Kidney epithelial cell (primary cell): ENCODE measurements around the gene LRFN4. TPM values are rescaled to one million over a fixed set of nuclear protein-coding genes. Genes with fewer than 3 reads are reported as not detected.
A peak's percentile ranks its signal among the peaks of the same experiment; 100 is the strongest.

Experiments
- DNase-seq: peaks from one replicate; pipeline ENCODE4 v3.0.0-alpha.2; 2010; ENCODE audit warnings: low read depth
- H3K27me3 ChIP-seq: 2 replicates; pipeline ENCODE4 v1.6.0; 2011; ENCODE audit warnings: low read length; ENCODE audit not compliant: control insufficient read depth, insufficient read depth
- H3K36me3 ChIP-seq: 2 replicates; pipeline ENCODE4 v1.5.1; 2011; ENCODE audit warnings: low read length; ENCODE audit not compliant: control insufficient read depth, insufficient read depth
- H3K4me3 ChIP-seq: 2 replicates; pipeline ENCODE4 v1.5.1; 2011; ENCODE audit warnings: low read depth, mild to moderate bottlenecking, control low read depth, low read length
- CTCF ChIP-seq: IDR thresholded peaks from 2 replicates; pipeline ENCODE4 v1.5.1; 2011; ENCODE audit warnings: mild to moderate bottlenecking, moderate library complexity, low read length, control low read depth, inconsistent platforms; ENCODE audit not compliant: insufficient read depth, poor library complexity, severe bottlenecking
- total RNA-seq: library from RNA; depleted of rRNA; stranded (reverse); fragments of >200 nt; gene quantifications from 2 replicates; pipeline ENCODE4 v1.2.3, GENCODE V29; 2015

Gene LRFN4
- total RNA-seq, 1 donor from 2014 or later: 53.5 TPM

- H3K4me3 ChIP-seq: no peak overlapping the region
- DNase-seq: no peak
- TF ChIP-seq CTCF: no peak
- H3K36me3 ChIP-seq: no peaks in the 10 kb centered on the region
- no peaks in the 10 kb centered on the region for H3K27me3 ChIP-seq
Observed at GRCh38 chr11:66889960-66890359, 33.1 kb downstream of the LRFN4 start.

- peak; percentile 95 for DNase-seq
- no peak overlapping the region for H3K4me3 ChIP-seq
- no peaks in the 10 kb centered on the region for H3K36me3 ChIP-seq
- no peaks in the 10 kb centered on the region for H3K27me3 ChIP-seq
- no peak for TF ChIP-seq CTCF
Observed at GRCh38 chr11:66891851-66892660, 35.2 kb downstream of the LRFN4 start.

GRCh38 chr11:66892911-66893310 lies 36.0 kb downstream of the LRFN4 start:
- no peaks in the 10 kb centered on the region for H3K36me3 ChIP-seq
- no peaks in the 10 kb centered on the region for H3K27me3 ChIP-seq
- H3K4me3 ChIP-seq: no peak overlapping the region
- no peak for TF ChIP-seq CTCF
- DNase-seq: no peak

GRCh38 chr11:66894141-66894540 lies 37.3 kb downstream of the LRFN4 start:
- Histone ChIP-seq H3K4me3 (no peak overlapping the region), H3K36me3 (no peaks in the 10 kb centered on the region), H3K27me3 (no peaks in the 10 kb centered on the region)
- no peak for DNase-seq
- TF ChIP-seq CTCF: no peak

- no peak for TF ChIP-seq CTCF
- no peaks in the 10 kb centered on the region for H3K36me3 ChIP-seq
- no peak overlapping the region for H3K4me3 ChIP-seq
- H3K27me3 ChIP-seq: no peaks in the 10 kb centered on the region
- no peak for DNase-seq
Observed at GRCh38 chr11:66901964-66902390, 45.1 kb downstream of the LRFN4 start.
